Spleen (tissue), 11 donors: ENCODE results near the gene PSMG2. TPM values are rescaled to one million over a fixed set of nuclear protein-coding genes. Genes with fewer than 3 reads are reported as not detected.
"Not testable (repeated sequence)": the region's sequence is repeated elsewhere in the genome, so short reads cannot be mapped to it uniquely, and the experiment has no call there.

Experiments
- DNase-seq: peaks from one replicate; pipeline ENCODE4 v3.0.0-alpha.2; 2020
- H3K27ac ChIP-seq, 8 donors: fragments of 200-600 bp; sonication (generic) in 7 of 8; 1 replicate in 4 of 8; 2 replicates in 4 of 8; pipeline versions ENCODE4 v1.5.0 to v1.8.0; 2016 to 2021; ENCODE audit warnings: inconsistent platforms in 4 of 8, mild to moderate bottlenecking in 4 of 8, moderate library complexity in 1 of 8
- H3K27me3 ChIP-seq, 7 donors: fragments of 200-600 bp; sonication (generic) in 6 of 7; replicated peaks in 1 of 7; 1 replicate in 4 of 7; 2 replicates in 3 of 7; pipeline versions ENCODE4 v1.5.0 to v1.8.0; 2016 to 2021; ENCODE audit warnings: inconsistent platforms in 3 of 7, mild to moderate bottlenecking in 1 of 7
- H3K36me3 ChIP-seq, 6 donors: fragments of 200-600 bp; sonication (generic) in 5 of 6; 1 replicate in 4 of 6; 2 replicates in 2 of 6; pipeline versions ENCODE4 v1.5.0 to v1.8.0; 2016 to 2021; ENCODE audit warnings: inconsistent platforms in 2 of 6
- H3K4me1 ChIP-seq, 6 donors: fragments of 200-600 bp; sonication (generic) in 5 of 6; 1 replicate in 3 of 6; 2 replicates in 3 of 6; pipeline versions ENCODE4 v1.5.0 to v1.8.0; 2016 to 2021; ENCODE audit warnings: inconsistent platforms in 3 of 6
- H3K4me3 ChIP-seq, 8 donors: fragments of 200-600 bp; sonication (generic) in 7 of 8; 1 replicate in 4 of 8; 2 replicates in 4 of 8; pipeline versions ENCODE4 v1.5.0 to v1.8.0; 2016 to 2021; ENCODE audit warnings: inconsistent platforms in 4 of 8, mild to moderate bottlenecking in 4 of 8, moderate library complexity in 2 of 8
- H3K9me3 ChIP-seq, 8 donors: fragments of 200-600 bp; sonication (generic) in 7 of 8; 1 replicate in 4 of 8; 2 replicates in 4 of 8; pipeline versions ENCODE4 v1.5.0 to v1.8.0; 2016 to 2021; ENCODE audit warnings: inconsistent platforms in 4 of 8
- POLR2A ChIP-seq, 3 donors: fragments of 450-650 bp; IDR thresholded peaks; one replicate each; pipeline ENCODE4 v1.5.1; 2017; ENCODE audit warnings: antibody characterized with exemption in 3 of 3, mild to moderate bottlenecking in 1 of 3
- POLR2AphosphoS5 ChIP-seq, 3 donors: sonication (generic); formaldehyde crosslinking; IDR thresholded peaks; one replicate each; pipeline ENCODE4 v1.5.1; 2017; ENCODE audit warnings: antibody characterized with exemption in 3 of 3
- WGBS, 5 donors: extraction: QIAGEN DNeasy Blood & Tissue Kit in 3 of 5; methylation state at CpG; one replicate each; pipeline versions ENCODE4 v1.1.5 to v1.1.7; 2013 to 2018; 5-methylcytosine and 5-hydroxymethylcytosine counted together
- intact Hi-C: fragments of 100-400 bp; cut with DNase I; formaldehyde crosslinking; loops from one replicate; pipeline ENCODE4 v1.15.0; 2023; ENCODE audit warnings: low total_unique reads
- polyA plus RNA-seq, 3 donors: library from polyadenylated mRNA; stranded (reverse); fragments of 200-250 nt; gene quantifications; one replicate each; pipeline ENCODE4 v1.2.1, GENCODE V29; 2013
- total RNA-seq, 7 donors: library from RNA; depleted of rRNA in 3 of 7; stranded (reverse); fragments of >200 nt in 3 of 7; fragmentation: NEBNext Ultra II Directional in 4 of 7; extraction: Animal tissue kit (Norgen Biotek cat#: 25700) in 4 of 7; gene quantifications; one replicate each; pipeline versions ENCODE4 v1.1.0 to v1.2.1, GENCODE V29; 2016 to 2021
- TF ChIP-seq, protein P1 (sequence below), 11 experiments: fragments of 200-600 bp in 7 of 11; fragments of 450-650 bp in 4 of 11; sonication (generic) in 4 of 11; IDR thresholded peaks in 8 of 11; conservative IDR thresholded peaks in 3 of 11; 1 replicate in 7 of 11; 2 replicates in 4 of 11; pipeline versions ENCODE4 v1.4.0 to v1.8.0; 2016 to 2021; ENCODE audit warnings: antibody characterized with exemption in 11 of 11, inconsistent platforms in 4 of 11, mild to moderate bottlenecking in 1 of 11
- donor health status: healthy with polysubstance abuse.
- donor health status: DM: no; HTN: no; CAD: no; lungs with moderate emphysema.
- donor health status: DM: no; HTN: no; CAD: no.
- donor health status: Bipolar disorder and iron deficiency.
- donor health status: healthy.
- donor health status: DM: no; HTN: no; CAD: no.
- donor health status: DM: yes; HTN: yes; CAD: no.

Gene PSMG2
- total and polyA plus RNA-seq, 10 donors: 50.0 to 98.6 (median 73.3) TPM

DNA sequence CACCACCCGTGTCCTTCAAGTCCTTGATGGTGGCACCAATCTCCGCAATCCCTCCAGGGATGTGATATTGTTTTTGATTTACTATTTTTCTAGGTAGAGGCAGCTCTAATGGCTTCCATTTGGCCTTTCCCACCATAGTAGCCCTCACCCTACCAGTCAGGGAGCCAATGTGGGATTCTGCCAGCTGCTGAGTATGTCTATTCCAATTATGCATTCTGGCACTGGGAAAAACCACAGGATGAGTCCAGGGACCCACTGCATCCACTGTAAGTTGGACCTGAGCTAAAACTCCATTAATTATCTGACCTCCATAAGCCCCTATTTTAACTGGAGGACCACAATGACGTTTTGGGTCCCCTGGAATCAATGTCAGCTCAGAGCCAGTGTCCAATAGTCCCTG is 55.7 kb downstream of the PSMG2 start:
- H3K36me3 ChIP-seq, H3K9me3 ChIP-seq, intact Hi-C loops, H3K27me3 ChIP-seq, H3K4me1 ChIP-seq, DNase-seq, H3K4me3 ChIP-seq, H3K27ac ChIP-seq: not testable (repeated sequence)
- WGBS, 5 donors: 81 to 88% (median 85%) methylated on average over 3 of the region's 3 CpGs

DNA sequence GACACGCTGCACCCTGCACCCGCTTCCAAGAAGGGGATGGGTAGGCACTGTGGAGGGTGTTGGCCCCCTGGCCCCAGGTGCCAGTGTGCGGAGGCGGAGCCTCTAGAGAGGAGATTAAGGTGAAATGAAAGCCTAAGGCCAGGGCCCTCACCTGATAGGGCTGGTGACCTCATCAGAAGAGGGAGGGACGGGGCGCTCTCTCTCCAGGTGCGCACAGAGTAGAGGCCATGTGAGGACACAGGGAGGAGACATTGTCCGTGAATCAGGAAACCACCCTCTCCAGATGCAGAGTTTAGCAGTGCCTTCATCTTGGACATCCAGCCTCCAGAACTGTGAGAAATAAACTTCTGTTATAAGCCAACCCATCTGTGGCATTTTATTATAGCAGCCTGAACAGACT is 62.3 kb downstream of the PSMG2 start:
- H3K27ac ChIP-seq: no peak overlapping the region

DNA sequence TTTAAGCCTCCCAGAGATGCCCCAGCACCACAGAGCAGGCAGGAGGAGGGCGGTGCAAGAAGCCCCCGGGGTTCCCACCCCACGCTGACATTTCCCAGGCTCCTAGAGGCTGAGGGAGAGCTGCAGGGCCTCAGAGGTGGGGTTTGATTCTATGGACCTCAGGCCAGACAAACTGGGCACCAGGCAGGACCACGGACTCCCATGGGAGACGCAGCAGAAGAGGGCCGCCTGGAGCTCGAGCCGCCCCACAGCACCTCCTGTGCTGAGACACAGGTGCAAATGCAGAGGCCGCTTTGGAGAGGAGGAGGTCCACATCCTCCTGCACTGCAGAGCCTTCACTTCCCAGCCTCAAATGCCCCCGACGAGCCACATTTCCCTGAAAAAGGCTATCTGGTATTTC is 62.7 kb downstream of the PSMG2 start:
- TF ChIP-seq, protein P1, sequence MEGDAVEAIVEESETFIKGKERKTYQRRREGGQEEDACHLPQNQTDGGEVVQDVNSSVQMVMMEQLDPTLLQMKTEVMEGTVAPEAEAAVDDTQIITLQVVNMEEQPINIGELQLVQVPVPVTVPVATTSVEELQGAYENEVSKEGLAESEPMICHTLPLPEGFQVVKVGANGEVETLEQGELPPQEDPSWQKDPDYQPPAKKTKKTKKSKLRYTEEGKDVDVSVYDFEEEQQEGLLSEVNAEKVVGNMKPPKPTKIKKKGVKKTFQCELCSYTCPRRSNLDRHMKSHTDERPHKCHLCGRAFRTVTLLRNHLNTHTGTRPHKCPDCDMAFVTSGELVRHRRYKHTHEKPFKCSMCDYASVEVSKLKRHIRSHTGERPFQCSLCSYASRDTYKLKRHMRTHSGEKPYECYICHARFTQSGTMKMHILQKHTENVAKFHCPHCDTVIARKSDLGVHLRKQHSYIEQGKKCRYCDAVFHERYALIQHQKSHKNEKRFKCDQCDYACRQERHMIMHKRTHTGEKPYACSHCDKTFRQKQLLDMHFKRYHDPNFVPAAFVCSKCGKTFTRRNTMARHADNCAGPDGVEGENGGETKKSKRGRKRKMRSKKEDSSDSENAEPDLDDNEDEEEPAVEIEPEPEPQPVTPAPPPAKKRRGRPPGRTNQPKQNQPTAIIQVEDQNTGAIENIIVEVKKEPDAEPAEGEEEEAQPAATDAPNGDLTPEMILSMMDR (IDR thresholded peaks at IDR 0.05 in 8 of 11, conservative IDR thresholded peaks at IDR 0.05 in 3 of 11): no peak
- intact Hi-C loops: no loop called here
- Histone ChIP-seq H3K27ac (no peak overlapping the region), H3K4me3 (no peak overlapping the region), H3K27me3 (no peaks in the 10 kb centered on the region), H3K36me3 (no peaks in the 10 kb centered on the region), H3K9me3 (no peaks in the 10 kb centered on the region), H3K4me1 (no peaks in the 10 kb centered on the region)
- no peak for DNase-seq
- WGBS, 5 donors: 80 to 97% (median 88%) methylated on average over 11 of the region's 11 CpGs

More for the DNA sequence above, 62.3 kb downstream of the PSMG2 start:
- WGBS, 5 donors: 77 to 92% (median 85%) methylated on average over 8 of the region's 8 CpGs
- Histone ChIP-seq H3K4me3 (no peak overlapping the region), H3K27me3 (no peaks in the 10 kb centered on the region), H3K9me3 (no peaks in the 10 kb centered on the region), H3K36me3 (no peaks in the 10 kb centered on the region), H3K4me1 (no peaks in the 10 kb centered on the region)
- no peak for DNase-seq
- TF ChIP-seq POLR2A (IDR thresholded peaks at IDR 0.05) (no peak), POLR2AphosphoS5 (IDR thresholded peaks at IDR 0.05) (no peak)
- TF ChIP-seq, protein P1 (IDR thresholded peaks at IDR 0.05 in 8 of 11, conservative IDR thresholded peaks at IDR 0.05 in 3 of 11): no peak
- intact Hi-C loops: no loop called here

DNA sequence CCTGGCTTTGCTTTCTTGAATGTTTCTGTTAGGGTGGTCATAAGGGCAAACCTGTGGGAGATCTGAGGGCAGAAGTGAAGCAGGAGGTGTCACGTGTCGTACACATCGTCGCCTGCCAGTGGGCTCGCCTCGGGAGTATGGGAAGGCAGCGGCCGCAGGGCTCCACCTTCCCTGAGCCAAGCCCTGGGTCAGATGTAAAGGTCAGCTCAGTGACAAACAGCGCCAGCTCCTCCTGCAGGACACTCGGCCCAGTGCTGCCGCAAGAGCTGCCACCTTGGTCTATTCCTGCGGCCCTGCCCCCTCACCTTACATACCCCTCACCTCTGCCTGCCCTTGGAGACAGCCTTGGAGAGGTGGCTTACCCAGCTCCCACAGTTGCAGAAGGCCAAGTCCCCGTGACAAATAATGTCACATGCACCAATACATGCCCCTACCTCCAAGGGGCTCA is 64.2 kb downstream of the PSMG2 start:
- Histone ChIP-seq H3K4me1 (no peaks in the 10 kb centered on the region), H3K27me3 (no peaks in the 10 kb centered on the region), H3K27ac (no peak overlapping the region), H3K4me3 (no peak overlapping the region), H3K9me3 (no peaks in the 10 kb centered on the region), H3K36me3 (no peaks in the 10 kb centered on the region)
- intact Hi-C loops: no loop called here
- no peak for DNase-seq
- WGBS, 5 donors: 67 to 74% (median 69%) methylated on average over 6 to 13 of the region's 13 CpGs
- TF ChIP-seq, protein P1 (IDR thresholded peaks at IDR 0.05 in 8 of 11, conservative IDR thresholded peaks at IDR 0.05 in 3 of 11): no peak
- TF ChIP-seq POLR2AphosphoS5 (IDR thresholded peaks at IDR 0.05): no peak
- no peak for TF ChIP-seq POLR2A (IDR thresholded peaks at IDR 0.05)

DNA sequence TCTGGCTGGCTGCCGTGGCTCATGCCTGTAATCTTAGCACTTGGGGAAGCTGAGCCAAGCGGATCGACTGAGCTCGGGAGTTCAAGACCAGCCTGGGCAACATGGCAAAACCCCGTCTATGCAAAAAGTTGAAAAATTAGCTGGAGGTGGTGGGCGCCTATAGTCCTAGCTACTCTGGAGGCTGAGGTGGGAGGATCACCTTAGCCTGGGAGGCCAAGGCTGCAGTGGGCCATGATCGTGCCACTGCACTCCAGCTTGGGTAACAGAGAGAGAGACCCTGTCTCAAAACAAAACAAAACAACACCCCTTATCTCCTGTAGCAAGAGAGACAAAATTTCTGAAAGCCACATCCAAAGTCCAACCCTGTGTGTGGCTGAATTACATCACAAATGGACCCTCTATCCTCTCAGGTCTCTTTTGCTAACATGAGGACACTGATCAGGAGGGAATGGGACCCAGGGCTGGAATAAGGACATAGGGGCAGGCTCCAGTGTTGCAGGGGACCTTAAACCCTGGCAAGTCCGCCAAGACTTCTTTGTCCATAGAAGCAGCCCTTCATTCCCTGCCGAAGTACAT is 64.8 kb downstream of the PSMG2 start:
- Histone ChIP-seq H3K36me3 (no peaks in the 10 kb centered on the region), H3K4me1 (no peaks in the 10 kb centered on the region), H3K27ac (no peak overlapping the region), H3K4me3 (no peak overlapping the region), H3K9me3 (no peaks in the 10 kb centered on the region), H3K27me3 (no peaks in the 10 kb centered on the region)
- TF ChIP-seq, protein P1 (IDR thresholded peaks at IDR 0.05 in 8 of 11, conservative IDR thresholded peaks at IDR 0.05 in 3 of 11): no peak
- TF ChIP-seq POLR2AphosphoS5 (IDR thresholded peaks at IDR 0.05) (no peak), POLR2A (IDR thresholded peaks at IDR 0.05) (no peak)
- 84 to 96% (median 95%) methylated on average over 9 of the region's 9 CpGs for WGBS, 5 donors
- intact Hi-C loops: no loop called here
- DNase-seq: no peak
